GM23338 (cell line): ENCODE results near the gene IQGAP2. TPM values are rescaled to one million over a fixed set of nuclear protein-coding genes. Genes with fewer than 3 reads are reported as not detected.

Experiments
- ATAC-seq: fragments of 200-7000 bp; cut with Tn5 transposase; 3 replicates; pipeline ENCODE4 v1.9.1; 2020
- DNase-seq: peaks from one replicate; pipeline ENCODE4 v3.0.0-alpha.2; 2015; ENCODE audit warnings: low spot score
- H2AFZ ChIP-seq: fragments of 200-600 bp; sonication (generic); 2 replicates; pipeline ENCODE4 v1.8.0; 2016; ENCODE audit warnings: antibody characterized with exemption, mild to moderate bottlenecking, moderate library complexity
- H3F3A ChIP-seq: fragments of 200-600 bp; sonication (generic); replicated peaks from 2 replicates; pipeline ENCODE4 v1.8.0; 2017; ENCODE audit warnings: antibody characterized with exemption, mixed run types, low read depth
- H3K27ac ChIP-seq: fragments of 200-600 bp; sonication (generic); 2 replicates; pipeline ENCODE4 v1.6.1; 2016; ENCODE audit warnings: low read depth
- H3K27me3 ChIP-seq: fragments of 200-600 bp; sonication (generic); 2 replicates; pipeline ENCODE4 v1.8.0; 2016; ENCODE audit warnings: mild to moderate bottlenecking, mixed run types, moderate library complexity; ENCODE audit not compliant: insufficient read depth
- H3K36me3 ChIP-seq: fragments of 200-600 bp; sonication (generic); 2 replicates; pipeline ENCODE4 v1.8.0; 2016; ENCODE audit warnings: mild to moderate bottlenecking; ENCODE audit not compliant: insufficient read depth
- H3K4me1 ChIP-seq: fragments of 200-600 bp; sonication (generic); 2 replicates; pipeline ENCODE4 v1.8.0; 2016; ENCODE audit warnings: mild to moderate bottlenecking, moderate library complexity; ENCODE audit not compliant: insufficient read depth
- H3K4me2 ChIP-seq: fragments of 200-600 bp; sonication (generic); 2 replicates; pipeline ENCODE4 v1.7.1; 2017; ENCODE audit warnings: mixed run types
- H3K4me3 ChIP-seq: fragments of 200-600 bp; sonication (generic); 2 replicates; pipeline ENCODE4 v1.6.1; 2016; ENCODE audit warnings: mixed run types
- H3K79me2 ChIP-seq: fragments of 200-600 bp; sonication (generic); replicated peaks from 2 replicates; pipeline ENCODE4 v1.8.0; 2017; ENCODE audit warnings: mild to moderate bottlenecking; ENCODE audit not compliant: insufficient read depth
- H3K9me2 ChIP-seq: fragments of 200-600 bp; sonication (generic); 2 replicates; pipeline ENCODE4 v1.8.0; 2017; ENCODE audit not compliant: insufficient read depth
- H4K20me1 ChIP-seq: fragments of 200-600 bp; sonication (generic); replicated peaks from 2 replicates; pipeline ENCODE4 v1.8.0; 2017; ENCODE audit warnings: mild to moderate bottlenecking; ENCODE audit not compliant: insufficient read depth
- H3K27ac Mint-ChIP-seq: 2 replicates; pipeline ENCODE4 v1.8.0; 2020; ENCODE audit warnings: inconsistent platforms, mild to moderate bottlenecking, moderate library complexity, mixed read lengths
- H3K27me3 Mint-ChIP-seq: 3 replicates; pipeline ENCODE4 v1.8.0; 2022; ENCODE audit warnings: low read depth, mild to moderate bottlenecking, moderate library complexity, mixed read lengths, inconsistent platforms; ENCODE audit not compliant: insufficient read depth, poor library complexity
- H3K36me3 Mint-ChIP-seq: 3 replicates; pipeline ENCODE4 v1.8.0; 2021; ENCODE audit warnings: low read depth, mild to moderate bottlenecking, inconsistent platforms, moderate library complexity, mixed read lengths
- H3K4me1 Mint-ChIP-seq: 3 replicates; pipeline ENCODE4 v1.8.0; 2020; ENCODE audit warnings: mild to moderate bottlenecking, inconsistent platforms, mixed read lengths
- H3K4me3 Mint-ChIP-seq: 3 replicates; pipeline ENCODE4 v1.8.0; 2021; ENCODE audit warnings: moderate library complexity, mild to moderate bottlenecking, inconsistent platforms, mixed read lengths
- H3K9me3 Mint-ChIP-seq: 3 replicates; pipeline ENCODE4 v1.8.0; 2020; ENCODE audit warnings: moderate library complexity, mild to moderate bottlenecking, inconsistent platforms, mixed read lengths
- CREB1 ChIP-seq: fragments of 250-450 bp; sonication (Bioruptor Pico); IDR thresholded peaks from 2 replicates; pipeline ENCODE4 v1.5.0; 2020; ENCODE audit warnings: low read depth, mild to moderate bottlenecking, moderate library complexity
- ETS1 ChIP-seq: IDR thresholded peaks from 2 replicates; pipeline ENCODE4 v1.6.1; 2016; ENCODE audit warnings: antibody characterized with exemption
- EZH2 ChIP-seq: fragments of 200-600 bp; sonication (generic); IDR thresholded peaks from one replicate; pipeline ENCODE4 v1.8.0; 2017; ENCODE audit warnings: antibody characterized with exemption, mild to moderate bottlenecking, low read depth; ENCODE audit not compliant: unreplicated experiment
- EZH2phosphoT487 ChIP-seq: fragments of 200-600 bp; sonication (generic); IDR thresholded peaks from one replicate; pipeline ENCODE4 v1.8.1; 2018; ENCODE audit warnings: antibody characterized with exemption; ENCODE audit not compliant: unreplicated experiment
- JUNB ChIP-seq: IDR thresholded peaks from one replicate; pipeline ENCODE4 v1.6.1; 2016; ENCODE audit warnings: antibody characterized with exemption; ENCODE audit not compliant: unreplicated experiment
- NANOG ChIP-seq: IDR thresholded peaks from 2 replicates; pipeline ENCODE4 v1.6.1; 2016; ENCODE audit warnings: antibody characterized with exemption, borderline replicate concordance
- POLR2AphosphoS5 ChIP-seq: IDR thresholded peaks from 2 replicates; pipeline ENCODE4 v1.6.1; 2016; ENCODE audit warnings: antibody characterized with exemption, low read depth
- REST ChIP-seq: IDR thresholded peaks from one replicate; pipeline ENCODE4 v1.6.1; 2018; ENCODE audit warnings: antibody characterized with exemption; ENCODE audit not compliant: unreplicated experiment
- STAT1 ChIP-seq: IDR thresholded peaks from one replicate; pipeline ENCODE4 v1.6.1; 2016; ENCODE audit warnings: antibody characterized with exemption; ENCODE audit not compliant: unreplicated experiment
- ZNF114 ChIP-seq: fragments of 250-450 bp; sonication (Bioruptor Pico); IDR thresholded peaks from 2 replicates; pipeline ENCODE4 v1.5.0; 2020; ENCODE audit warnings: mild to moderate bottlenecking, moderate library complexity
- ZNF331 ChIP-seq: fragments of 250-450 bp; sonication (Bioruptor Pico); IDR thresholded peaks from 2 replicates; pipeline ENCODE4 v1.5.0; 2020; ENCODE audit warnings: low read depth, mild to moderate bottlenecking, moderate library complexity
- ZNF462 ChIP-seq: fragments of 250-450 bp; sonication (Bioruptor Pico); IDR thresholded peaks from 2 replicates; pipeline ENCODE4 v1.5.0; 2020; ENCODE audit warnings: mild to moderate bottlenecking, moderate library complexity
- polyA plus RNA-seq: library from polyadenylated mRNA; unstranded; fragments of >200 nt; fragmentation: Nextera tagmentation; extraction: Ambion mirVana; gene quantifications from 2 replicates; pipeline ENCODE4 v1.2.1, GENCODE V29; 2016
- total RNA-seq: library from RNA; depleted of rRNA; stranded (reverse); fragments of >200 nt; shearing (Covaris generic); gene quantifications from 2 replicates; pipeline ENCODE4 v1.2.3, GENCODE V29; 2014
- TF ChIP-seq, protein P1 (sequence below), 2 experiments: fragments of 200-600 bp in 1 of 2; sonication (generic) in 1 of 2; conservative IDR thresholded peaks; 2 replicates each; pipeline versions ENCODE4 v1.5.1 to v1.6.1; 2016 to 2017; ENCODE audit warnings: antibody characterized with exemption in 2 of 2, low read depth in 2 of 2, mild to moderate bottlenecking in 2 of 2, moderate library complexity in 1 of 2

IQGAP2 gene
- total and polyA plus RNA-seq, 2 experiments from 2014 or later, result 60.0 to 86.5 TPM

- H3K4me3 Mint-ChIP-seq, result no peak overlapping the region
- no peaks in the 10 kb centered on the region for H3K79me2 ChIP-seq
- H3K9me3 Mint-ChIP-seq, result no peaks in the 10 kb centered on the region
- H3K9me2 ChIP-seq, result no peaks in the 10 kb centered on the region
- H3K27ac Mint-ChIP-seq, result no peak overlapping the region
- no peak overlapping the region for H3K27ac ChIP-seq
- peaks cover 11% of the 10 kb centered on the region for H3K4me1 Mint-ChIP-seq
- no peaks in the 10 kb centered on the region for H3K36me3 ChIP-seq
- H3K4me3 ChIP-seq, result no peak overlapping the region
- no peak overlapping the region for H3K4me2 ChIP-seq
- no peak overlapping the region for H2AFZ ChIP-seq
- ATAC-seq, result no peak
- DNase-seq, result no peak
- no peaks in the 10 kb centered on the region for H3F3A ChIP-seq
- H3K27me3 Mint-ChIP-seq, result peaks cover 1% of the 10 kb centered on the region
- no peaks in the 10 kb centered on the region for H3K27me3 ChIP-seq
- peaks cover 15% of the 10 kb centered on the region for H3K36me3 Mint-ChIP-seq
- H3K4me1 ChIP-seq, result peaks cover 12% of the 10 kb centered on the region
- no peak for TF ChIP-seq EZH2phosphoT487
- TF ChIP-seq POLR2AphosphoS5, result no peak
- TF ChIP-seq EZH2, result no peak
- no peak for TF ChIP-seq REST
- TF ChIP-seq ETS1, result no peak
- no peak for TF ChIP-seq CREB1 (CRISPR knock-in tag)
- no peak for TF ChIP-seq JUNB
- no peak for TF ChIP-seq ZNF462 (CRISPR knock-in tag)
- no peak for TF ChIP-seq ZNF114
- no peak for TF ChIP-seq NANOG
- TF ChIP-seq, protein P1, sequence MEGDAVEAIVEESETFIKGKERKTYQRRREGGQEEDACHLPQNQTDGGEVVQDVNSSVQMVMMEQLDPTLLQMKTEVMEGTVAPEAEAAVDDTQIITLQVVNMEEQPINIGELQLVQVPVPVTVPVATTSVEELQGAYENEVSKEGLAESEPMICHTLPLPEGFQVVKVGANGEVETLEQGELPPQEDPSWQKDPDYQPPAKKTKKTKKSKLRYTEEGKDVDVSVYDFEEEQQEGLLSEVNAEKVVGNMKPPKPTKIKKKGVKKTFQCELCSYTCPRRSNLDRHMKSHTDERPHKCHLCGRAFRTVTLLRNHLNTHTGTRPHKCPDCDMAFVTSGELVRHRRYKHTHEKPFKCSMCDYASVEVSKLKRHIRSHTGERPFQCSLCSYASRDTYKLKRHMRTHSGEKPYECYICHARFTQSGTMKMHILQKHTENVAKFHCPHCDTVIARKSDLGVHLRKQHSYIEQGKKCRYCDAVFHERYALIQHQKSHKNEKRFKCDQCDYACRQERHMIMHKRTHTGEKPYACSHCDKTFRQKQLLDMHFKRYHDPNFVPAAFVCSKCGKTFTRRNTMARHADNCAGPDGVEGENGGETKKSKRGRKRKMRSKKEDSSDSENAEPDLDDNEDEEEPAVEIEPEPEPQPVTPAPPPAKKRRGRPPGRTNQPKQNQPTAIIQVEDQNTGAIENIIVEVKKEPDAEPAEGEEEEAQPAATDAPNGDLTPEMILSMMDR (conservative IDR thresholded peaks at IDR 0.05; ENCODE audit: low read depth in 2 of 2), result no peak
- TF ChIP-seq ZNF331, result no peak
- TF ChIP-seq STAT1, result no peak
- no peaks in the 10 kb centered on the region; the same call in 1 of the 2 replicates for H4K20me1 ChIP-seq
Observed at GRCh38 chr5:76604838-76605237, 201.8 kb downstream of the IQGAP2 start.
